Vagina (tissue), 2 donors: ENCODE results near the gene FAAP24.

Experiments
- POLR2A ChIP-seq, 2 donors: fragments of 450-650 bp; IDR thresholded peaks; one replicate each; pipeline ENCODE4 v1.6.1; 2017; ENCODE audit warnings: antibody characterized with exemption in 2 of 2, mild to moderate bottlenecking in 2 of 2, moderate library complexity in 2 of 2
- TF ChIP-seq, protein P1 (sequence below), 3 experiments: fragments of 450-650 bp in 2 of 3; fragments of 200-600 bp in 1 of 3; sonication (generic) in 1 of 3; IDR thresholded peaks; one replicate each; pipeline ENCODE4 v1.5.1; 2017 to 2019; ENCODE audit warnings: antibody characterized with exemption in 3 of 3, mild to moderate bottlenecking in 2 of 3, moderate library complexity in 2 of 3

DNA sequence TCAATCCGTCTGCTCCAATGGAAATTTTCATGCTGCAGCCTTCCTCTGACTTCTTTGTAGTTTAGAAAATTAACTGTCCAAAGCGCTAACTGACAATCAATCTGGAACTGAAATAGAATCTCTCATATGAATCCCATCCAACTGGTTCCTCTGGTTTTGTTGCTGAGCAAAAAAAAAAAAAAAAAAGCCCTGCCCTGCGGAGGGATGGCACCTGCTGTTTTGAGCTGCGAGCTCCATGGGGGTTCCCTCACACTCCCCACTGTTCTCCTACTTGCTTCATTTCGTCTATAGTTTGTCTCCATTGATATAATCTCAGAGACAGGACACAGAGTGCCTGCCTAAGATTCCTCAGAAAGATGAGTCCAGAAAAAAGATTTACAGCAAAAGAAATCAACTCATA is 33.4 kb downstream of the FAAP24 start:
- TF ChIP-seq, protein P1, sequence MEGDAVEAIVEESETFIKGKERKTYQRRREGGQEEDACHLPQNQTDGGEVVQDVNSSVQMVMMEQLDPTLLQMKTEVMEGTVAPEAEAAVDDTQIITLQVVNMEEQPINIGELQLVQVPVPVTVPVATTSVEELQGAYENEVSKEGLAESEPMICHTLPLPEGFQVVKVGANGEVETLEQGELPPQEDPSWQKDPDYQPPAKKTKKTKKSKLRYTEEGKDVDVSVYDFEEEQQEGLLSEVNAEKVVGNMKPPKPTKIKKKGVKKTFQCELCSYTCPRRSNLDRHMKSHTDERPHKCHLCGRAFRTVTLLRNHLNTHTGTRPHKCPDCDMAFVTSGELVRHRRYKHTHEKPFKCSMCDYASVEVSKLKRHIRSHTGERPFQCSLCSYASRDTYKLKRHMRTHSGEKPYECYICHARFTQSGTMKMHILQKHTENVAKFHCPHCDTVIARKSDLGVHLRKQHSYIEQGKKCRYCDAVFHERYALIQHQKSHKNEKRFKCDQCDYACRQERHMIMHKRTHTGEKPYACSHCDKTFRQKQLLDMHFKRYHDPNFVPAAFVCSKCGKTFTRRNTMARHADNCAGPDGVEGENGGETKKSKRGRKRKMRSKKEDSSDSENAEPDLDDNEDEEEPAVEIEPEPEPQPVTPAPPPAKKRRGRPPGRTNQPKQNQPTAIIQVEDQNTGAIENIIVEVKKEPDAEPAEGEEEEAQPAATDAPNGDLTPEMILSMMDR (IDR thresholded peaks at IDR 0.05), result no peak
- no peak for TF ChIP-seq POLR2A (IDR thresholded peaks at IDR 0.05)
